ENCODE results near the gene UGT1A6. TPM values are rescaled to one million over a fixed set of nuclear protein-coding genes. Genes with fewer than 3 reads are reported as not detected.

Gene UGT1A6
- total RNA-seq, 6 experiments from 2014 or later, result 79.4 to 315 (median 139) TPM

GRCh38 chr2:233807966-233808935 lies 115.6 kb downstream of the UGT1A6 start:
- Histone ChIP-seq H3K4me1 (no peaks in the 10 kb centered on the region), H3K4me3 (no peak overlapping the region), H3K36me3 (no peaks in the 10 kb centered on the region), H3K27ac (no peak overlapping the region), H3K27me3 (no peaks in the 10 kb centered on the region), H3K9me3 (no peaks in the 10 kb centered on the region)
- ATAC-seq, result no peak
- peak in 1 of 3 donors; percentile 40 for DNase-seq
- WGBS (ENCODE audit: insufficient coverage, low coverage, low lambda C conversion rate, missing lambda C conversion rate), result 60% methylated on average over 3 of the region's 10 CpGs
- TF ChIP-seq POLR2A (IDR thresholded peaks at IDR 0.05), result no peak
- no peak for TF ChIP-seq CTCF (IDR thresholded peaks at IDR 0.05)
- intact Hi-C loops (cut with DNase I), result no loop called here

- Histone ChIP-seq H3K4me3 (no peak overlapping the region), H3K9me3 (no peaks in the 10 kb centered on the region), H3K36me3 (no peaks in the 10 kb centered on the region), H3K4me1 (no peaks in the 10 kb centered on the region), H3K27me3 (no peaks in the 10 kb centered on the region), H3K27ac (no peak overlapping the region)
- no peak for ATAC-seq
- no peak for DNase-seq
- intact Hi-C loops (cut with DNase I), result no loop called here
- TF ChIP-seq POLR2A (IDR thresholded peaks at IDR 0.05) (no peak), CTCF (IDR thresholded peaks at IDR 0.05) (no peak)
- 50% methylated on average over 1 of the region's 6 CpGs for WGBS (ENCODE audit: insufficient coverage, low coverage, low lambda C conversion rate, missing lambda C conversion rate)
Measured at GRCh38 chr2:233810385-233810784, 117.7 kb downstream of the UGT1A6 start.

GRCh38 chr2:233811087-233811486 lies 118.4 kb downstream of the UGT1A6 start:
- Histone ChIP-seq H3K4me3 (no peak overlapping the region), H3K27ac (no peak overlapping the region), H3K27me3 (no peaks in the 10 kb centered on the region), H3K4me1 (no peaks in the 10 kb centered on the region), H3K36me3 (no peaks in the 10 kb centered on the region), H3K9me3 (no peaks in the 10 kb centered on the region)
- TF ChIP-seq POLR2A (IDR thresholded peaks at IDR 0.05) (no peak), CTCF (IDR thresholded peaks at IDR 0.05) (no peak)
- intact Hi-C loops (cut with DNase I), result no loop called here
- WGBS (ENCODE audit: insufficient coverage, low coverage, low lambda C conversion rate, missing lambda C conversion rate), result 62% methylated on average over 3 of the region's 4 CpGs
- DNase-seq (peak in 2 of 3 donors; percentile 21 to 24), ATAC-seq (no peak)

GRCh38 chr2:233811732-233812131 lies 119.0 kb downstream of the UGT1A6 start:
- no peak for ATAC-seq
- WGBS (ENCODE audit: insufficient coverage, low coverage, low lambda C conversion rate, missing lambda C conversion rate), result 50% methylated on average over 1 of the region's 8 CpGs
- TF ChIP-seq POLR2A (IDR thresholded peaks at IDR 0.05) (no peak), CTCF (IDR thresholded peaks at IDR 0.05) (no peak)

More at GRCh38 chr2:233811732-233812131, 119.0 kb downstream of the UGT1A6 start:
- DNase-seq, result peak in 1 of 3 donors; percentile 22
- H3K9me3 ChIP-seq, result no peaks in the 10 kb centered on the region
- H3K4me3 ChIP-seq, result no peak overlapping the region
- no peaks in the 10 kb centered on the region for H3K36me3 ChIP-seq
- H3K27me3 ChIP-seq, result no peaks in the 10 kb centered on the region
- no peaks in the 10 kb centered on the region for H3K4me1 ChIP-seq
- intact Hi-C loops (cut with DNase I), result no loop called here
- no peak overlapping the region for H3K27ac ChIP-seq

All from right lobe of liver (tissue), 6 donors.